ENCODE results near the gene SNAPIN.

- TF ChIP-seq CTCF (IDR thresholded peaks at IDR 0.05) (no peak), SIN3A (IDR thresholded peaks at IDR 0.05; ENCODE audit: borderline replicate concordance, insufficient read depth, low read depth, low read length) (no peak), TCF7L2 (IDR thresholded peaks at IDR 0.05; ENCODE audit: low read depth, low read length) (no peak)
Observed at GRCh38 chr1:153623101-153623500, 35.4 kb upstream of the SNAPIN start.

Measured in Panc1 (cell line).